Body of pancreas (tissue), 4 donors: ENCODE results near the gene FAM240A. TPM values are rescaled to one million over a fixed set of nuclear protein-coding genes. Genes with fewer than 3 reads are reported as not detected.
A peak's percentile ranks its signal among the peaks of the same experiment; 100 is the strongest.

Experiments
- ATAC-seq: fragments of 150-250 bp; one replicate; pipeline ENCODE4 v1.9.1; 2016
- DNase-seq, 4 donors: peaks; one replicate each; pipeline ENCODE4 v3.0.0-alpha.2; 2019
- H3K27ac ChIP-seq, 4 donors: fragments of 200-600 bp; sonication (generic); 1 replicate in 3 of 4; 2 replicates in 1 of 4; pipeline versions ENCODE4 v1.5.1 to v1.6.1; 2016 to 2019; ENCODE audit warnings: mild to moderate bottlenecking in 1 of 4, mixed read lengths in 1 of 4, moderate library complexity in 1 of 4
- H3K27me3 ChIP-seq, 2 donors: fragments of 200-600 bp; sonication (generic); one replicate each; pipeline ENCODE4 v1.6.0; 2016; ENCODE audit warnings: mild to moderate bottlenecking in 1 of 2
- H3K36me3 ChIP-seq, 2 donors: fragments of 200-600 bp; sonication (generic); replicated peaks in 1 of 2; 2 replicates each; pipeline ENCODE4 v1.5.1; 2016; ENCODE audit warnings: low read depth in 2 of 2; ENCODE audit not compliant: insufficient read depth in 1 of 2
- H3K4me1 ChIP-seq: fragments of 200-600 bp; sonication (generic); one replicate; pipeline ENCODE4 v1.6.0; 2016
- H3K4me3 ChIP-seq, 2 donors: fragments of 200-600 bp; sonication (generic); 1 replicate in 1 of 2; 2 replicates in 1 of 2; pipeline ENCODE4 v1.5.1; 2016 to 2019
- H3K9me3 ChIP-seq, 3 donors: fragments of 200-600 bp; sonication (generic); 1 replicate in 2 of 3; 2 replicates in 1 of 3; pipeline ENCODE4 v1.5.1; 2016
- CTCF ChIP-seq, 7 experiments: fragments of 450-650 bp in 4 of 7; fragments of 200-600 bp in 3 of 7; sonication (generic) in 3 of 7; IDR thresholded peaks; one replicate each; pipeline ENCODE4 v1.5.1; 2016 to 2019; ENCODE audit warnings: antibody characterized with exemption in 7 of 7
- POLR2A ChIP-seq, 3 donors: fragments of 450-650 bp; IDR thresholded peaks; one replicate each; pipeline ENCODE4 v1.6.1; 2016; ENCODE audit warnings: antibody characterized with exemption in 3 of 3, mild to moderate bottlenecking in 2 of 3
- WGBS, 2 donors: methylation state at CpG; one replicate each; pipeline ENCODE4 v1.1.5; 2017; 5-methylcytosine and 5-hydroxymethylcytosine counted together
- intact Hi-C: fragments of 100-400 bp; cut with DNase I; formaldehyde crosslinking; loops from one replicate; pipeline ENCODE4 v1.15.1; 2023
- total RNA-seq, 2 donors: library from RNA; depleted of rRNA; stranded (reverse); fragments of >200 nt; gene quantifications; one replicate each; pipeline ENCODE4 v1.1.0, GENCODE V29; 2016

The FAM240A gene
- total RNA-seq: not detected

- ATAC-seq (peak; percentile 65), DNase-seq (peak in 3 of 4 donors; percentile 18 to 38 (median 37))
- Histone ChIP-seq H3K27me3 (no peaks in the 10 kb centered on the region), H3K4me1 (peaks cover 5% of the 10 kb centered on the region), H3K4me3 (no peak within 1 kb of the TSS), H3K9me3 (no peaks in the 10 kb centered on the region), H3K36me3 (no peaks in the 10 kb centered on the region), H3K27ac (peak within 1 kb of the TSS in 1 of 4 donors; percentile 56)
- intact Hi-C loops: no loop called here
- WGBS, 2 donors: 34 to 45% methylated on average over 9 of the region's 9 CpGs
- TF ChIP-seq CTCF (IDR thresholded peaks at IDR 0.05): no peak
- TF ChIP-seq POLR2A (IDR thresholded peaks at IDR 0.05): no peak
Observed at GRCh38 chr3:46612324-46612723, at the start of gene FAM240A. TSS of gene FAM240A (plus strand) at chr3:46612525. CDS start at chr3:46612684, 159 bp downstream.

DNA sequence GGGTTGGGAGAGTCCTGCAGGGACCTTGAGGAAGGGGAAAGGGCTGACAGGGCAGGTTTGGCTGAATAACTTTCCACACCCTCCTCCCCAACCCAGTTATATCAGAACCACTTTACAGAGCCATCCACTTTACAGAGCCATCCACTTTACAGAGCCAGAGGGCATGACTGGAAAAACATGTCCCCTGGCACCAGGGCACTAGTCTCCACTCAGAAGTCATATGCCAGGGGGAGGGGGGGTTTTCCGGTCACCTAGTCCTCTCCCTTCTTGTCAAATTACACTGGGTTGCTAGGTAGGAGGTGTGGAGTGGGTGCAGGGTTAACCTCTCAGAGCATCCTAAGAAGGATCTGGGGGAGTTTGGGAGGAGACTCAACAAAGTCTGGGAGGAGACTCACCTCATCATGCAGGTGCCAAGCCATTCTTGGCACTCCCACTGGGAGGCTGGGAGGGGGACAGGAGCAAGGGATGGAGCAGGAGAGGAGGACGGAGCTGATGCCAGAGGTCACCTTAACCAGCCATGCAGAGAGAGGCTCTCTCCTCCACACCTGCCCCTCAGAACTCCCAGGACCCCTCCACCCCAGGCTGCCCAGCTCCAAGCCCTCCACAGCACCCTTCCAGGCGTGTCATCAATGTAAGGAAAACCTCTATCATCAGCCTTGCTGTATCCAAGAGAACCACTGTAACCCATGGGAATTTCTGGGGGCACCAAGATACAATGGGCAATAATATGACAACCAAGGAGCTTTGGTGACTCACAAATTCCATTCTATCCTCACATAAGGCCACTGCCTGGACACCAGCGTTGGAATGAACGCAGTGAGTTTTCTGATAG is 47.9 kb upstream of the FAM240A start:
- Histone ChIP-seq H3K27me3 (no peaks in the 10 kb centered on the region), H3K36me3 (no peaks in the 10 kb centered on the region), H3K9me3 (no peaks in the 10 kb centered on the region), H3K4me1 (peaks cover 21% of the 10 kb centered on the region), H3K4me3 (no peak overlapping the region), H3K27ac (no peak overlapping the region)
- DNase-seq (no peak), ATAC-seq (no peak)
- TF ChIP-seq POLR2A (IDR thresholded peaks at IDR 0.05) (no peak), CTCF (IDR thresholded peaks at IDR 0.05) (no peak)
- 89 to 92% methylated on average over 5 of the region's 5 CpGs for WGBS, 2 donors
- intact Hi-C loops: no loop called here

DNA sequence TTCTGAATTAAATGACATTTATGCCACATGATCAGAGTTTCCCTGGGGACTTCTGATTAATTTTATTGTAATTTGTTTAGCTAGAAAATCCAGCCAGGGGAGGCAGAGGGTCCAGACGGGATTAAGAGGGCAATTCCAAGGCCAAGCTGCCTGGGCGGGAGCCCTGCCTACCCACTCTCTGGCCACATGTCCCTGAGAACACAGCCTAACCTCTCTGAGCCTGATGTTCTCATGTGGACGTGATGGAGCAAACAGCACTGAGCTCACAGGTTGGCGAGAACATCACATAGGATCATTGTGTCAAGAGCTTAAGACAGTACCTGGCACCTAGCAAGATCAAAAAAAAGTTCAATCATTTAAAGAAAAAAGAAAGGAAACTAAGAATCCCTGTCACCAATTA is 47.2 kb upstream of the FAM240A start:
- Histone ChIP-seq H3K27ac (no peak overlapping the region), H3K4me1 (peaks cover 21% of the 10 kb centered on the region), H3K9me3 (no peaks in the 10 kb centered on the region), H3K27me3 (no peaks in the 10 kb centered on the region), H3K4me3 (no peak overlapping the region), H3K36me3 (no peaks in the 10 kb centered on the region)
- WGBS, 2 donors: 62 to 68% methylated on average over 4 of the region's 4 CpGs
- intact Hi-C loops: no loop called here
- TF ChIP-seq POLR2A (IDR thresholded peaks at IDR 0.05) (no peak), CTCF (IDR thresholded peaks at IDR 0.05) (no peak)
- no peak for ATAC-seq
- DNase-seq: no peak

DNA sequence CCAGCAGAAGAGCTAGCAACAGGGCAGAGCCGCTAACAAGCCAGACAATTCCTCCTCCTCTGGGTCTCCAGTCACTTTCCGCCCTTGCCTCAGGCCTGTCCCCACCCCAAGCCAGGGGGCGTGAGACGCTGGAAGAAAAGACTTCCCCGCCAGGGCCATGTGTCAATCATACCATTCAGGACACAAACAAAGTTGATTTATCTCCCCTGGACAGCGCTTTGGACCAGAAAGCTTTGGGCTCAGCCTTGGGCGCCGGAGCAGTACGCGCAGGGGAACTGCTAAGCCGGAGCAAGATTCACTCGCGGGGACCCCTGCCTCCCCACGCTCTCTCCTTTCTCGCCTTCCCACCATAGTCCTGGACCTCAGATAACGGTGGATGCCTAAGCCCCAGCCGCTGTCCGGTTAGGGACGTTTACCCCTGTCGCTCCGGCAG is 46.7 kb upstream of the FAM240A start:
- H3K4me3 ChIP-seq: peak overlapping the region in 1 of 2 donors; percentile 35
- no peaks in the 10 kb centered on the region for H3K27me3 ChIP-seq
- TF ChIP-seq POLR2A (IDR thresholded peaks at IDR 0.05) (no peak), CTCF (IDR thresholded peaks at IDR 0.05) (peak in 2 of 7 experiments; percentile 5 to 9)
- DNase-seq: peak in 2 of 4 donors; percentile 20 to 31
- intact Hi-C loops: no loop called here
- peak overlapping the region in 2 of 4 donors; percentile 21 to 51 for H3K27ac ChIP-seq
- peak; percentile 34 for ATAC-seq
- H3K9me3 ChIP-seq: no peaks in the 10 kb centered on the region
- H3K36me3 ChIP-seq: no peaks in the 10 kb centered on the region
- WGBS, 2 donors: 7 to 11% methylated on average over 13 to 21 of the region's 21 CpGs
- peaks cover 21% of the 10 kb centered on the region for H3K4me1 ChIP-seq
